ENCODE data around the gene CHST1. TPM values are rescaled to one million over a fixed set of nuclear protein-coding genes. Genes with fewer than 3 reads are reported as not detected.

Gene CHST1
- total RNA-seq, 1 experiment from 2014 or later, result not detected

GRCh38 chr11:45708887-45709663, 43.7 kb upstream of the CHST1 start:
- no peaks in the 10 kb centered on the region for H3K9me3 Mint-ChIP-seq (ENCODE audit: unreplicated experiment)
- peaks cover 2% of the 10 kb centered on the region; the same call in 1 of the 2 replicates for H3K27me3 ChIP-seq (replicated peaks; ENCODE audit: control insufficient read depth, insufficient read depth, low read length)
- intact Hi-C loops (cut with micrococcal nuclease; ENCODE audit: unreplicated experiment), result no loop called here
- H3K36me3 Mint-ChIP-seq (ENCODE audit: insufficient read depth, unreplicated experiment), result no peaks in the 10 kb centered on the region
- POLR2A ChIA-PET, result no interaction called here
- H3K4me3 ChIP-seq (ENCODE audit: low read depth, low read length), result no peak overlapping the region
- H3K27ac Mint-ChIP-seq (ENCODE audit: unreplicated experiment), result no peak overlapping the region
- BruUV-seq (replicated peaks), result no TSS peak
- H3K4me1 Mint-ChIP-seq (ENCODE audit: low read depth, unreplicated experiment), result no peaks in the 10 kb centered on the region
- no peak overlapping the region for H3K4me3 Mint-ChIP-seq (ENCODE audit: unreplicated experiment)
- H3K36me3 ChIP-seq (ENCODE audit: control insufficient read depth, insufficient read depth, low read length), result no peaks in the 10 kb centered on the region
- no peaks in the 10 kb centered on the region for H3K4me1 ChIP-seq
- H3K9me3 ChIP-seq, result no peaks in the 10 kb centered on the region
- no peak for TF ChIP-seq CTCF (IDR thresholded peaks at IDR 0.05; ENCODE audit: insufficient read depth in 1 of 2, low read depth in 1 of 2, low read length in 1 of 2, severe bottlenecking in 1 of 2, unreplicated experiment in 1 of 2)
- DNase-seq, result no peak
- CTCF ChIA-PET, result no interaction called here
- peaks cover 37% of the 10 kb centered on the region for H3K27me3 Mint-ChIP-seq (ENCODE audit: insufficient read depth, unreplicated experiment)

- H3K27ac Mint-ChIP-seq (ENCODE audit: unreplicated experiment), result no peak overlapping the region
These were observed 39.2 kb upstream of the CHST1 start for GRCh38 chr11:45704635-45705034.

GRCh38 chr11:45704133-45704532, 38.7 kb upstream of the CHST1 start:
- intact Hi-C loops (cut with micrococcal nuclease; ENCODE audit: unreplicated experiment), result no loop called here
- H3K9me3 ChIP-seq, result no peaks in the 10 kb centered on the region; the same call in 1 of the 2 replicates
- Mint-ChIP-seq H3K27me3 (ENCODE audit: insufficient read depth, unreplicated experiment) (peaks cover 37% of the 10 kb centered on the region), H3K36me3 (ENCODE audit: insufficient read depth, unreplicated experiment) (no peaks in the 10 kb centered on the region), H3K9me3 (ENCODE audit: unreplicated experiment) (no peaks in the 10 kb centered on the region), H3K4me1 (ENCODE audit: low read depth, unreplicated experiment) (no peaks in the 10 kb centered on the region), H3K27ac (ENCODE audit: unreplicated experiment) (no peak overlapping the region), H3K4me3 (ENCODE audit: unreplicated experiment) (no peak overlapping the region)
- H3K36me3 ChIP-seq (ENCODE audit: control insufficient read depth, insufficient read depth, low read length), result no peaks in the 10 kb centered on the region
- ChIA-PET CTCF (no interaction called here), POLR2A (no interaction called here)
- no peak overlapping the region for H3K4me3 ChIP-seq (ENCODE audit: low read depth, low read length)
- no TSS peak for BruUV-seq (replicated peaks)
- no peaks in the 10 kb centered on the region for H3K4me1 ChIP-seq
- no peak for TF ChIP-seq CTCF (IDR thresholded peaks at IDR 0.05; ENCODE audit: insufficient read depth in 1 of 2, low read depth in 1 of 2, low read length in 1 of 2, severe bottlenecking in 1 of 2, unreplicated experiment in 1 of 2)
- H3K27me3 ChIP-seq (replicated peaks; ENCODE audit: control insufficient read depth, insufficient read depth, low read length), result no peaks in the 10 kb centered on the region
- DNase-seq, result no peak

More at GRCh38 chr11:45704635-45705034, 39.2 kb upstream of the CHST1 start:
- no peaks in the 10 kb centered on the region; the same call in 1 of the 2 replicates for H3K9me3 ChIP-seq
- peaks cover 35% of the 10 kb centered on the region for H3K27me3 Mint-ChIP-seq (ENCODE audit: insufficient read depth, unreplicated experiment)
- POLR2A ChIA-PET, result no interaction called here
- no peak overlapping the region for H3K4me3 ChIP-seq (ENCODE audit: low read depth, low read length)
- H3K36me3 ChIP-seq (ENCODE audit: control insufficient read depth, insufficient read depth, low read length), result no peaks in the 10 kb centered on the region
- intact Hi-C loops (cut with micrococcal nuclease; ENCODE audit: unreplicated experiment), result no loop called here
- CTCF ChIA-PET, result no interaction called here
- DNase-seq, result no peak
- H3K27me3 ChIP-seq (replicated peaks; ENCODE audit: control insufficient read depth, insufficient read depth, low read length), result no peaks in the 10 kb centered on the region
- H3K4me1 Mint-ChIP-seq (ENCODE audit: low read depth, unreplicated experiment), result no peaks in the 10 kb centered on the region
- H3K36me3 Mint-ChIP-seq (ENCODE audit: insufficient read depth, unreplicated experiment), result no peaks in the 10 kb centered on the region
- TF ChIP-seq CTCF (IDR thresholded peaks at IDR 0.05; ENCODE audit: insufficient read depth in 1 of 2, low read depth in 1 of 2, low read length in 1 of 2, severe bottlenecking in 1 of 2, unreplicated experiment in 1 of 2), result no peak
- no peaks in the 10 kb centered on the region for H3K9me3 Mint-ChIP-seq (ENCODE audit: unreplicated experiment)
- no peaks in the 10 kb centered on the region for H3K4me1 ChIP-seq
- no peak overlapping the region for H3K4me3 Mint-ChIP-seq (ENCODE audit: unreplicated experiment)
- no TSS peak for BruUV-seq (replicated peaks)

Measured in Caco-2 (cell line).